Measurements from ENCODE around the gene SIGLEC1.
A peak's percentile ranks its signal among the peaks of the same experiment; 100 is the strongest.

The SIGLEC1 gene

DNA sequence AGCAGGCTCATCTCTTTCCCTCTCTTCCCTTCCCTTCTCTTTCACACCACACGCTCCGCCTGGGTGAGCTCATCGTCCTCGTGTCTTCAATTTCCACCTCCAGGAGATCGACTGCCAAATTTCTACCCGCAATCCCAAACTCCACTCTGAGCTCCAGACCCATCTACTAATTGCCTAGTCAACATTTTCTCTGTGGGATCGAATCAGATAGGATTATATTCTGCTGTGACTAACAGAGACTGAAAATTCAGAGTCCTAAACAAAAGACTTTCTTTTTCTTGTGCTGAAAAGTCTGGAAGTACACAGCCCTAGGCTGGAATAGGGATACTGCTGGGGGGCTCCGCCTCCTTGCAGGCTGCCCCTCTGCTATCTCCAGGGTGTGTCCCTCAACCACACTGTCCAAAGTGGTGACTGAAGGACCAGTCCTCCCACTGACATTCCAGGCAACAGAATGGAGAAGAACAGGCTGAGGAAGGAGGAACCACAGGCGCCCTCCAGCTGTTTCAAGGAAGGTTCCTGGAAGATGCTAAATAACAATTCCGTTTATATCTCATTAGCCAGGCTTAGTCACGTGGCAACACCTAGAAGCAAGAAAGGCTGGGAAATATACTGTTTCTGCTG, 15.1 kb upstream of the SIGLEC1 start:
- DNase-seq, result no peak

DNA sequence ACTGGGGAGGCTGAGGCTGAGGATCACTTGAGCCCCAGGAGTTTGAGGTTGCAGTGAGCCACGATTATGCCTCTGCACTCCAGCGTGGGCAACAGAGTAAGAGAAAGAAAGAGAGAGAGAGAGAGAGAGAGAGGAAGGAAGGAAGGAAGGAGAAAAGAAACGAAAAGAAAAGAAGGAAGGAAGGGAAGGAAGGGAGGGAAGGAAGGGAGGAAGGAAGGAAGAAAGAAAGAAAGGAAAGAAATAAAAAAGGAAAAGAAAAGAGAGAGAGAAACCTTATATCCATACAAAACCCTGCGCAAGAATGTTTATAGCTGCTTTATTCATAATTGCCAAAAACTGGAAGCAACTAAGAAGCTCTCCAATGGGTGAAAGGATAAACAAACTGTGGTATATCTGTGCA, 12.0 kb upstream of the SIGLEC1 start:
- no peak for DNase-seq

DNA sequence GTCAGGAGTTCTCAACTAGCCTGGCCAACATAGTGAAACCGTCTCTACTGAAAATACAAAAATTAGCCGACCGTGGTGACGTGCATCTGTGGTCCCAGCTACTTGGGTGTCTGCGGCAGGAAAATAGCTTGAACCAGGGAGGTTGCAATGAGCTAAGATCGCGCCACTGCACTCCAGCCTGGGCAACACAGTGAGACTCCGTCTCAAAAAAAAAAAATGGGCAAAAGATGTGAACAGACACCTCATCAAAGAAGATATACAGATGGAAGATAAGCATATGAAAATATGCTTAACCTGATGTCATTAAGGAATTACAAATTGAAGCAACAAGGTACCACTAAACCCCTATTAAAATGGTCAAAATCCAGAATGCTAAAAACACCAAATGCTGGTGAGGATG, 10.9 kb upstream of the SIGLEC1 start:
- no peak for DNase-seq

DNA sequence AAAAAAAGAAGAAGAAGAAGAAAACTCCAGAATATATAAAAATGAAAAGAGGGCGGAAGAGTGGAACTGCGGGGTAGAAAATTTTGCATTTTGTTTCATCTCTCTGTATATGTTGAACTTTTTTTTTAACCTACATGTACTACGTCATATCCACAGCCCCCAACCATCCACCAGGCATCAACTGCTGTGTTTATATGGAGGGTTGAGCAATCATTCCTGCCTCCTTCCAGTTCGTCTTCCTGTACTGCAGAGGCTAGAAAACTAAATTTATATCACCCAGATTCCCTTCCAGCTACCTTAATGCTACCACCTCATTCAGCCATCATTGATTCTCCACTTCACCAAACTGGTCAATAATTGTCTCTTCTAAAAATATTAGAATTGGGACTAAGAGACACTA, 9.5 kb upstream of the SIGLEC1 start:
- no peak for DNase-seq

DNA sequence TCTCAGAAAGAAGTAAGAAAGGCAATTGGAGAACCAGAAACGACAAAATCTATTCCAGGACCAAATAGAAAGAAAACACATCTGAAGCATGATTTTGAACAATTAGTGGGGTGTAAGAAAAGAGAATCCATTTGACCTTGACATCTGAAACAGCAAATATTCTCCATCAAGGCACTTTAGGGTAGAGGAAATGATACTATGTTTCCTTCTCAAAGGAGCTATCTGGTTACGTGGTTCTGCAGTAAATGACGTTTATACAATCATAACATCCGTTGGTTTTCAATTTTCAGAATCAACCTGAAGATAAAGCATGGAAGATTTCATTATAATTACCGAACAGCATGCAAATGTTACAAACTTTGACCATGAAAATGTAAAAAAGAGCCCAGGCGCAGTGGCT, 8.2 kb upstream of the SIGLEC1 start:
- DNase-seq, result no peak

DNA sequence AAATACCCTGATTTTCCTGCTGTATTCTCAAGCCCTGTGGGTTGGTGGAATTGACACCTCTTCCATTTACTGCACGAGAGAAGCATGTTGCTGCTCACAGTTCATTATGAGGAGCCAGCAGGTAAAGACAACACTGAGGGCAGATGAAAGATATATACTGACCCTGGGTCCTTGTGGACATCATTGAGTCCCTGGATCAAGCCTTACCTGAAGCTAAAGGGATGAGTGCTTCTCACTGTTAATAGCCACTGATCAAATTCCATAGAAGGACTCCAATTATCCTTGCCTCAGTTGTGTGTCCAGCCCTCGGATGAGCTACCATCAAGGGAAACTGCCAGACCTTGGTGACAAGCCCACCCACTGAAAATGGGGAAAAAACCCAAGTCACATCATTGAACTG, 7.7 kb upstream of the SIGLEC1 start:
- DNase-seq, result no peak

DNA sequence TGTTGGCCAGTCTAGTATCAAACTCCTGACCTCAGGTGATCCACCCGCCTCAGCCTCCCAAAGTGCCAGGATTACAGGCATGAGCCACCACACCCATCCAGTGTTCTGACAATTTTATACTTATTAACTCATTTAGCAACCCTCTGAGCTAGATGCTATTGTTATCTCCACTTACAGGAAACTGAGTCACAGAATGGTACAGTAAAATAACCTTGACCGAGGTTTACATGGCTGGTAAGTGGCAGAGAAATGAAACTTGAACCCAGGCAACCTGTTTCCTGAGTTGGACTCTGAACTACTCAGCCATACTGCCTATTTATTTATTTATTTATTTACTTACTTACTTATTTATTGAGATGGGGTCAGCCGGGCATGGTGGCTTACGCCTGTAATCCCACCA, 6.6 kb upstream of the SIGLEC1 start:
- no peak for DNase-seq

DNA sequence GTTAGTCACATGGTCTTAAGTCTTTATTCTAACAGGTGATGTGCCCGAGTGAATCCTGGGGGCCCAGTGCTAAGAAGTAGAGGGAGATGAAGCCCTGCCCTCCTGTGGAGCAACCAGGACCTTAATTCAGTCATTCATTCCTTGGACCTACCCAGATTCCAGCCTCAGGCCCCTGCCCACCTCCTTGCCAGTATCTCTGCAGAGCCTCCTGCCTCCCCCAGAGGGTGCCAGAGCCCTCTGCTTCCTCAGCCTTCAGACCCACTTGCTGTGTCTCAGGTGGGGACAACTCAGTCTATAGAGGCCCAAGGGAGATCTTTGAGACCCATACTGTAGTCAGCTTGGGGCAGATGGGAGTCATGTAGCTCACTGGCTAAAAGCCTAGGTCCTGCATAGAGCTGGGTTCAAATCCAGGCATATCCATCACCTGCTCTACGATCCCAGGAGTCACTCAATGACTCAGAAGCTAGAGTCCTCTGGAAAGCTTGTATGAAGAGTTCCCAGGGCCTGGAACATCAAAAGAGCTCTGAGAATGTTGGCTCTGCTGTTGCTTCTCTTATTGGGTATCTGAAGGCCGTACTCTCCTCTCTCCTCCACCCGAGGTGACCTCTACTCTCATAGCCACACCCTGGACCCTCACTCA, 3.9 kb upstream of the SIGLEC1 start:
- DNase-seq, result peak; percentile 44

DNA sequence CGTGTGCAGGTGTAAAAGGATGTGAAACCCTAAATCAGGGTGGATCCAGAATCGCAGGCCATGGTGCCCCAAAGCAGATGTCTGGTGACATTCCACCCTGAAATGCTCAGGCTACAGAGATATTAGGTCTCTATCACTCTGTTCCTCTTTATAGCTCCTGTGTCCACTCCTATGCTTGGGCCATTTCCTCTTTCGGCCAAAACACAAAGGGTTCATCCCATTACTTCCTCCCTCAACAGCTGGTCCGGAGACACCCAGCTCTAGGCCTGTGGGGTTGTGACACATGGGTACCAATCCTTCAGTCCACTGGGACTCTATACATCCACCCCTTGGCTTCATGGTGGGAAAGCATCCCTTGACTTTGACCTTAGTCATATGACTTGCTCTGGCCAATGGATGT, 1.7 kb upstream of the SIGLEC1 start:
- DNase-seq, result no peak

DNA sequence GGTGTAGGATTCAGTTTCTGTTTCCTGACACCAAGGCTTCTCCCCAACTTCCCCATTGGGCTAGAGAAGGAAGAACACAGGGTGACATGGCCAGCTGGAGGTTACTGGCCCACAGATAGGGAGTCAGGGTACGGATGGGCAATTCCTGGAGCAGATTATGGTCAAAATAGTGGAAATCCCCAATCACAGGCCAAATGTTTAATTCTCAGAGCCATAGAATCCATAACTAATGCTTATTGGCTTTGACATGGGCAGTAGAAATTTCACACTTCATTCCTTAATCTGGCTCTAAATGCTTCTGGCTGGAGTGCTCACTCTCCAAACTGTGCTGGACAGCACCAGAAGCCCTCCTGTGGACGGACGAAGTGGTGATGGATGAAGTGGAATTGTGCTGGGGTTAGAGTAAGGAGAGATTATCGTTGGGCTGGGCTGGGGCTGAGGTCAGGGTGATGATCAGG, 887 bp downstream of the SIGLEC1 start:
- no peak for DNase-seq

DNA sequence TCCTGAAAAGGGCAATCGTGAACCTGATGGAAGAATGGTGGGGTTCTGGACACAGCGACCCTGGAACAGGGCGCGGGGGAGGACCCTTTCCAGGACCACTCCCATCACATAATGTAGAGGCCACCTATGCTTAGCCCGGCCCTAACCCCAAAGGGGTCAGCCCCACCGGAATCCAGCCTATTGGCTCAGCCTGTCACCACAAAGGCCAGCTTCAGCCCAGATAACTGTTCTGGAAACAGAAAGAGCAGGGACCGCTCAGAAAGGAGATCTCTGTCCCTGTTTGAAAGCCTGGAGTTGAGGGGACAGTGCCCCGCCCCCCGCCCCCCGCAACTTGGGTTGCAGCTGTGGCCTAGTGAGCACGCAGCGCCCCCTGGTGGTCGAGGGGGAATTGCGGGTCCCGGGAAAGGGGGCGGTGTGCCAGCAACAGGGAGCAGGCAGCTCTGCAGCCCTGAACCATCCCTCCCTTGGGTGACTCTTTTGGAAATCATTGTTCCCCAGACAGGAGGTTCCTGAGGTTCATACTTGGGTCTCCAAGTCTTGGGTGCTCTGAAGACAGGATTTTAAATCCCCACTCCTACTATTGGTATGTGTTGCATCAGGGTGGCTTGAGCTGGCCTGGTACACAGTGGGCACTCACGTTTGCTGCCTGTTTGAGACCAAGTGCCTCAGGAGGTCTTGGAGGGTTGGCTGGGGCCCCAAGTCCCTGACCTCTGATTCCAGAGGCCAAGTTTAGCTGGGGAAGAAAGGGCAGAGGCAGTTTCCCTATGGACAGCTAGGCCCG, 1.5 kb downstream of the SIGLEC1 start:
- DNase-seq, result peak; percentile 74

DNA sequence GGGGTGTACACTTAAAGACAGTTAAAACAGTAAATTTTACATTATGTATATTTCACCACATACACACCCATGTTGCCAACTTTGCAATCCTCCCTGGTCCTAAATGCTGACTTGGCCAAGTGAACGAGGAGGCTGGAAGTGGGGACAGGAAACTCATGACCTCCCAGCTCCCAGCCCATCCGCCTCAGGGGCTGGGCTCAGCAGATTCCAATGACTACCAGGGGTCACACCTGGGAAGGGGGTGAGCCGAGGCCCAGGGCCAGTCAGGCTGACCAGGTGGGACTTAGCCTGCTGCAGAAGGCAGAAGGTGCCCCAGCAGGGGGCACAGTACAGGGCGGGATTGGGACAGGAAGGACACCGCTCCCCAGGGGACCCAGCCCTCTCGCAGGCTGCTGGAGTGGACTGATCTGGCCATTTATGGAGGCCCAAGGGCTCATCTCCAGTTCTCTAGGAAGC, 2.4 kb downstream of the SIGLEC1 start:
- DNase-seq, result no peak

DNA sequence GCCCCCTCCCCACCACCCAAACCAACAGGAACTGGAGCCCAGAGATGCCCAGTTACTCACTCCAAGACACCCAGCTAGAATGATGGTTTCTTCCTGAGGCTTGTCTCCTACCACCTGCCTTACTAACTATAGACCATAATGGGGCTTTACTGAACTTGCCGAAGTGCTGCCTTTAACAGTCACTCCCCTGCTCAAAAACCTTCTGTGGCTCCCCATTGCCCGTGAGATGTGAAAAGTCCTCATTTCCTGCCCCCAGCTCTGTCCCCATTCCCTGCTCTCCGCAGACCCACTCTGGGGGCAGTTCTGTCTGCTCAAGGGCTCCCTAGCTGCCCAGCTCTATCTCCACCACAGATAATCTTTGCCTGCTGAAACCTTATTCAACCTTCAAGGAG, 4.9 kb downstream of the SIGLEC1 start:
- no peak for DNase-seq

DNA sequence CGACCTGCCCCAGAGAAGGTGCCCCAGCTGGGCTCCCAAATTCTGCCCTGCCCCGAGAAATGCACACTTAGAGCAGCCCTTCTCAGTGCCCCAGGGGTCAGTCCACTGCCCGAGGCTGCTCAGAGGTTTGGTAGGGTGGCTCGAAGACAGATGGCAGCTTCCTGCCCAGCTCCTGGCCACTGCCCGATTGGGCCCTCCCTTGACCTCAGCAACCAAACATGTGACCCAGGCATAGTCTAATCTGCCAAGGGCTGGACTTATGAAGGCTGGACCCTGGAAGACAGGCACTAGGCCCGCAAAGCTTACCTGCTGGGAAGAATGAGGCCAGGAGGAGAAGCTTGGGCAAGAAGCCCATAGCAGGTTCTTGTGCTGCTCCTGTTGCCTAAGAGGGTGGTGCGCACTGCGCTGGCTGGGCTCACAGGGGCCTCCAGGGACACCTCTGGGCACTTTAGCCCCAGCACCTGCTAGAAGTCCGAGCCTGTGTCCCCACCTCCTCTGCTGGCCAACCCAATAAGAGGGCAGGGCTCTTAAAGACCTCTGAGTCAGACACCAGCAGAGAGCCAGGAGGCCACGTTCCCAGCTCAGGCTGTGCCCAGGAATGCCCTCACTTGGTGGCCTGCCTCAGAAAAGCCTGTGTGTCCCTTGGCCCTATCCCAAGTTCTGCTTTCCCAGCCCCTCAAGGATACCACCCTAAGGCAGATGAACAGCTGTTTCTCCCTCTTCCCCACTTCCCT, 5.5 kb downstream of the SIGLEC1 start:
- no peak for DNase-seq

DNA sequence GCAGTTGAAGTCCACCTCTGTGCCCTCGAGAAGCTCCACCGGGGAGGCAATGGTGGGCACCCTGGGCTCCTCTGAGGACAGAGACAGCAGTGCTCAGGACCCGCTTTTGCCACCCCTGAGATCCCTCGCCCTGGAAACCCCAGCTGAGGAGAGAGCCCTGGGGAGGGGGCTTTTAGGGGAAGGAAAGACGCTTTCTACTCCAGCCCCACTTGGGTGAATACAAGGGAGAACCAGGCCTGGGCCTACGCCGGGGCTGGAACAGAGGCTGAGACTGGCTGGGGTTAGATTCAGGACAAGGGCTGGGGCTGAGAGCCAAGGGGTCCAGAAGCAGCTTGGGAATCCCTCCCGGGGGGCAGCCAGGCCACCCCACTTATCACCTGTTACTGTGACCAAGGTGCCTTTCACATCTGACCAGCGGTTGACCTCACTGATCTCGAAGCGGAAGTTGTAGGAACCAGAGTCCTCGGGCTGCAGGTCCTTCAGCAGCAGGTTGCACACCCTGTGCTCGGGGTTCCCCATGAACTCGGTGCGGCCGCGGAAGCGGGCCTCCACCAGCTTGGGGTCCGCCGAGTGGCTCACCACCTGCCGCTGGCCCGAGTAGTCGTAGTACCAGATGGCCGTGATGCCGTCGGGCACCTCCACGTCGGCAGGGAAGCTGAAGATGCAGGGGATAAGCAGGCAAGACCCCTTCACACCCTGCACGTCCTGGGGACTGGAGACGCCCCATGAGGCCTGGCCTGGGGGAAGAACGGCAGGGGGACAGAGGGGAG, 6.2 kb downstream of the SIGLEC1 start:
- DNase-seq, result no peak

DNA sequence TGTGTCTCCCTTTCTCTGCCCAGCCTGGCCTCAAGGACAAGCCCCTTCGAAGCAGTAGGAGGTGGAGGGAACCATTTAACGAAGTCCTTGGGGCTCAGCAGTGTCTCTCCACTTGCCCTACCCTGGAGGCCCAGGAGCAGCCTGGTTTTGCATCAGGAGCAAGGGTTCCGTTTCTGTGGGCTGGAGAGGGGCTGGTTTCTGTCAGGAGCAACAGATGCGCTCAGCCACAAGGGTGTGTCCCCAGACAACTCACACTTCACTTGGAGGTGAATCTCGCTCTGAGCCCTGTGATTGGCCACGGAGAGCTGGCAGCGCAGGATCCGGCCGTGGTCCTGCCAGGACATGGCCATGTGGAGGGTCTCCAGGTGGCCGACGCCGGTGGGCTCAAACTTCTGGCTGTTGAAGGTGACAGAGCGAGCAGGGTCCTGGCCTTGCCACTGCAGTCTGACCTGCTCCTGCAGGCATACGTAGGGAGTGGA, 6.9 kb downstream of the SIGLEC1 start:
- DNase-seq, result no peak

DNA sequence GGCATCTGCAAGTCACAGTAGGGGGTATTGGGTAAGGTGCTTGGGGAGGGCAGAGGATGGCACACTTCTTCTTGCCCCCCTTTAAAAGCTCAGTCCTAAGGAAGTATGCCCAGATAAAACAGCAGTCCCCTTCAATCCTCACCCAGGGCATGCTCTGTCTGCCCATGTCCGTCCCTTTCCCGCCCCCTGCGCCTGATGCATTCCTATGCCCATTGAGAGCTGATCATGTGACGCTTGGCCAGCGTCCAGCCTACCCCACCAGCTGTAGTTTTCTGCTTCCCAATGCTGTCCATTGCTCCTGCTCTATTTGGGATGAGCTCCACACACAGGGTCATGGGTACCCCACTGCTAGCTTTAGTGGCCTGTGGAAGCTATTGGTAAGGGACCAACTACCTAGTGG, 8.3 kb downstream of the SIGLEC1 start:
- DNase-seq, result no peak

DNA sequence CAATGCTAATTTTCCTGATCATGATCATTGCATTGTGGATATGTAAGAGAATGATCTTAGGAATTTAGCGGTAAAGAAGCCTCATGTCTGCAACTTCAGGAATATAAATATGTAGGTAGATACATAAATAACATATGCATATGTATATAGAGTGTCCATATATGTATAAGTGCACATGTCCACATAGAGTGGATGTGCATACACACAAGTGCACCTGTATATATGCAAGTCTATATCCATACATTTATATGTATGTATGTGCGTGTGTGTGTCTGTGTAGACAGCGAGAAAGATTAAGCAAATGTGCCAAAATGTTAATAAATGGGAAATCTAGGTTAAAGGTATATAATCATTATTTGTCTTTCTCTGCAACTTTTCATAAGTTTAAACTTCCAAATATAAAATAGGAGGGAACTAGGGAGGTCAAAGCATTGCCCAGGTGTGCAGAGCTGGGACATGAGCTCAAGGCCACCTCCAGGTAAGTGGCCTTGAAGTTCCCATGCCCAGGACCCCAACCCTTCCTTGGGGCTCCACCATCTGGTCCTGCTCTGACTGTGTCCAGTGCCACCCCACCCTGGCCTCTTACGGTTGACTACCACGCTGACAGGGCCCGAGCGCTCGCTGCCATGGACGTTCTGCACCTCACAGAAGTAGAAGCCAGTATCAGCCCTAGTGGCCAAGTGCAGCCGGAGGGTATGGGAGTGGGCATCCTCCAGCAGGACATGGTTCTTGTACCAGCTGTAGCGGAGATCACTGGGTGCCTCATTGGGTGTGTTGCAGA, 9.6 kb downstream of the SIGLEC1 start:
- DNase-seq, result no peak

DNA sequence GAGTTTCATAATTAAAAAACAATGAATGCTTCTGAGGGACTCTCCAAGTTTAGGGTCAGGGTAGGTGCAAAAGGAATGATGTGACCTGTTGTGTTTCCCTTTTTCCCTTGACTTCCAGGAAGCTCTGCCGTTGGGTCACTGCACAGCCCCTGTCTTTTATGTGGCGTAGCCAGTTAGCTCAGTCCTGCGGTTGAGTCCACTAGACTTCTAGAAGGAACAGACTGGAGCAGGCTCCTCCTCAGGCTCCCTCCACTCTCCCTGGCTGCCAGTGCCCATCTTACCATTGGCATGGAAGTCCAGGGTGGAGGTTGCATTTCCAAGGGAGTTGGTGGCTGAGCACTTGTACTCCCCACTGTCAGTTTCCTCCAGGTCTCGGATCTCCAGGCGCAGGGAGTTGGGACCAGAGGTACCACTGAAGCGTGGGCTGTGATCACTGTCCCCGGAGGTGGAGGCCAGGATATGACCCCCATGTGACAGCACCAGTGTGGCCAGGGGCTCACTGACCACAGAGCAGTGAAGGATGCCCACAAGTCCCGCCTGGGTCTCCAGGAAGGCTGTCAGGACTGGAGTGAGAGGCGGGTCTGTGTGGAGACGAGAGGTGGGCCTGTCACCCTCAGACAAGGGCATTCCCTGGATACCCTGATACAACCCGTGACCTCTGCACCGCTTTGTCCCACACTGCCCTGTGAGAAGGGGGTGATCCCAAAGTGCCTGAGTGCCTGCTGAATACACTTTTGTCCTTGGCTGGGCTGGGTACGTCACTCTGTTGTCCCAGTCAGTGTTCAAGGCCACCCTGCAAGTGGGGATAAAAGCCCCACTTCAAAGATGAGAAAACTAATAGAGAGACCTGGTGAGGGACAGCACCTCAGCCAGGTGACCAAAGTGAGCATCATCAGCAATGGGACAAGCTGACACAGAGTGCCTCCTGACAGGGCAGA, 11.1 kb downstream of the SIGLEC1 start:
- DNase-seq, result no peak

DNA sequence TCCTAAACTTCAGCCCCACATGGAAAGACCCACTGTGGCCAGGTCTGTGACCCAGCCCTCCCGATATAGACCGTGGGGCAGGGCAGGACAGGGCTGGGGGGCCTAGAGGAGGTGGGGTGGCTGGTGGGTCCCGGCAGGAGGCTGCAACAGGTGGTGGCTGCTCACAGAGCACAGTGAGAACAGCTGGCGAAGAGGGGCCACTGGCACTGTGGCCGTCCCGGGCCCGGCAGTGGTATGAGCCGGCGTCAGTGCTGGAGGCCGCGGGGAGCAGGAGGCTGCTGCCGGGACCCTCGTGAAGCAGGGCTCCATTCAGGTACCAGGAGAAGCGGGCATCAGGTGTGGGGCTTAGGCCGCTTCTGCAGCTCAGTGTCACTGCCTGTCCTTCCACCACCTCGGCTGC, 13.4 kb downstream of the SIGLEC1 start:
- no peak for DNase-seq

DNA sequence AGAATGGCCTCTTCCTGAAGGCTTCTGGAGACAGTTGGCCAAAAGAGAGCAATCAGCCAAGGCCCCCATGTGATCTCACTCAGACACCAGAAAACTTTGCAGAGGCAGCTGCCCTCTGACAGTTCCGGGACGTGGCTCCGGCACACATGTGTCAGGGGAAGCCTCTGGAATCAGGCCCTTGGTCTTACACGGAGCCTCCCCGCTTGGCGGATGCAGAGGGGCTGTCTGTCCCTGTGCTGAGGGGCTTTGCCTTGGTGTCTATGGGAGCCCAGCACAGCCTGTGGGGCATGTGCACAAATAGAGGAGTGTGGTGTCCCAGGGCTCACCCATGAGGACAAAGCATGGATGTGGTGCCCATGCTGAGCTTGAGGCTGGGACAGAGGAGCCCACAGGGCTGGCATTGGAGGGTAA, 13.8 kb downstream of the SIGLEC1 start:
- DNase-seq, result no peak

All from activated CD4-positive, alpha-beta T cell treated with anti-CD3 and anti-CD28 coated beads, Interleukin-10, Interleukin-2, amounts not matched to agents 100 ng/mL and 50 ng/mL, durations not matched to agents 16 hours and 8 hours (primary cell).